Measurements from ENCODE around the gene ECSIT.

ECSIT gene

GRCh38 chr19:11457115-11457514, 71.8 kb downstream of the ECSIT start:
- no peak overlapping the region for H3K27ac ChIP-seq (ENCODE audit: insufficient read depth in 1 of 2, low read depth in 1 of 2, low read length in 2 of 2, poor library complexity in 1 of 2, severe bottlenecking in 2 of 2)
- H3K27me3 ChIP-seq (replicated peaks in 2 of 5; ENCODE audit: control insufficient read depth in 4 of 5, insufficient read depth in 5 of 5, low read length in 4 of 5), result peaks cover 0 to 5% (median 0%) of the 10 kb centered on the region in 5 experiments
- peaks cover 0 to 3% (median 2%) of the 10 kb centered on the region in 4 experiments for H3K4me1 ChIP-seq (ENCODE audit: control extremely low read depth in 1 of 4, control insufficient read depth in 4 of 4, insufficient read depth in 4 of 4, low read length in 3 of 4)
- H3K4me3 ChIP-seq (ENCODE audit: control insufficient read depth in 1 of 7, extremely low read depth in 1 of 7, insufficient read depth in 4 of 7, low read depth in 2 of 7, low read length in 6 of 7), result no peak overlapping the region
- H3K36me3 ChIP-seq (ENCODE audit: control insufficient read depth in 4 of 4, insufficient read depth in 4 of 4, low read length in 3 of 4), result no peaks in the 10 kb centered on the region
- no peak for DNase-seq
- H3K9me3 ChIP-seq (ENCODE audit: control extremely low read depth in 1 of 5, control insufficient read depth in 4 of 5, insufficient read depth in 2 of 5, low read depth in 1 of 5, low read length in 4 of 5), result no peaks in the 10 kb centered on the region
- CTCF ChIA-PET, result interaction anchor here (1.6 to 1.7 kb wide), 2 partner anchors 10 to 26 kb away, joined by 5 to 8 read pairs; no protein-coding TSS in a partner anchor
- 71% methylated on average over 7 of the region's 18 CpGs for WGBS (ENCODE audit: insufficient coverage)
- POLR2A ChIA-PET, result no interaction called here

GRCh38 chr19:11456659-11457058, 72.3 kb downstream of the ECSIT start:
- ChIA-PET CTCF (interaction anchor here (1.7 to 2.7 kb wide), 2 partner anchors 26 kb away, joined by 8 to 11 read pairs; no protein-coding TSS in a partner anchor), POLR2A (interaction anchor here (0.6 kb wide), 1 partner anchor 35 kb away, joined by 3 read pairs; no protein-coding TSS in a partner anchor)
- Histone ChIP-seq H3K4me1 (ENCODE audit: control extremely low read depth in 1 of 4, control insufficient read depth in 4 of 4, insufficient read depth in 4 of 4, low read length in 3 of 4) (peaks cover 0 to 3% (median 2%) of the 10 kb centered on the region in 4 experiments), H3K9me3 (ENCODE audit: control extremely low read depth in 1 of 5, control insufficient read depth in 4 of 5, insufficient read depth in 2 of 5, low read depth in 1 of 5, low read length in 4 of 5) (no peaks in the 10 kb centered on the region), H3K27ac (ENCODE audit: insufficient read depth in 1 of 2, low read depth in 1 of 2, low read length in 2 of 2, poor library complexity in 1 of 2, severe bottlenecking in 2 of 2) (no peak overlapping the region), H3K36me3 (ENCODE audit: control insufficient read depth in 4 of 4, insufficient read depth in 4 of 4, low read length in 3 of 4) (no peaks in the 10 kb centered on the region), H3K27me3 (replicated peaks in 2 of 5; ENCODE audit: control insufficient read depth in 4 of 5, insufficient read depth in 5 of 5, low read length in 4 of 5) (peaks cover 0 to 5% (median 0%) of the 10 kb centered on the region in 5 experiments), H3K4me3 (ENCODE audit: control insufficient read depth in 1 of 7, extremely low read depth in 1 of 7, insufficient read depth in 4 of 7, low read depth in 2 of 7, low read length in 6 of 7) (no peak overlapping the region)
- DNase-seq, result no peak
- WGBS (ENCODE audit: insufficient coverage), result 88% methylated on average over 4 of the region's 7 CpGs
